COR-L47 (cell line): ENCODE data around the gene SNTG2.
"Not testable (repeated sequence)": the region's sequence is repeated elsewhere in the genome, so short reads cannot be mapped to it uniquely, and the experiment has no call there.

ENCODE experiments used
- DNase-seq: peaks from one replicate; lab custom pipeline; 2025; lab: John Stamatoyannopoulos, UW

SNTG2 gene

DNA sequence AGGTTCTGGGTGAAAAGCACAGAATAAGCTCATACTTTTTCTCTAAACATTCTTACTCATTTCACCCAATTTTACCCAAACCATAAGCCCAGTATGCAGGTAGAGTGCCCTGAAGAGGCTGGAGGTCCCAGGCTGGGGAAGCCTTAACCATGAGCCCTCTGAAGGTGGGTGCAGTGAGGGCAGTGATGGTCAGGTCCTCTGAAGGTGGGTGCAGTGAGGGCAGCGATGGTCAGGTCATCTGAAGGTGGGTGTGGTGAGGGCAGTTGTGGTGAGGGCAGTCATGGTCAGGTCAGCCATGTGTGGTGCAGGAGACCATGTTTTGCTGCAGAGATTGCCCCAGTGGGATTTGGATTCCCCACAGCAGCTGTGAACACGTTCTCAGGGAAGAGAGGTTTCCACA is 148.8 kb downstream of the SNTG2 start:
- no peak for DNase-seq

DNA sequence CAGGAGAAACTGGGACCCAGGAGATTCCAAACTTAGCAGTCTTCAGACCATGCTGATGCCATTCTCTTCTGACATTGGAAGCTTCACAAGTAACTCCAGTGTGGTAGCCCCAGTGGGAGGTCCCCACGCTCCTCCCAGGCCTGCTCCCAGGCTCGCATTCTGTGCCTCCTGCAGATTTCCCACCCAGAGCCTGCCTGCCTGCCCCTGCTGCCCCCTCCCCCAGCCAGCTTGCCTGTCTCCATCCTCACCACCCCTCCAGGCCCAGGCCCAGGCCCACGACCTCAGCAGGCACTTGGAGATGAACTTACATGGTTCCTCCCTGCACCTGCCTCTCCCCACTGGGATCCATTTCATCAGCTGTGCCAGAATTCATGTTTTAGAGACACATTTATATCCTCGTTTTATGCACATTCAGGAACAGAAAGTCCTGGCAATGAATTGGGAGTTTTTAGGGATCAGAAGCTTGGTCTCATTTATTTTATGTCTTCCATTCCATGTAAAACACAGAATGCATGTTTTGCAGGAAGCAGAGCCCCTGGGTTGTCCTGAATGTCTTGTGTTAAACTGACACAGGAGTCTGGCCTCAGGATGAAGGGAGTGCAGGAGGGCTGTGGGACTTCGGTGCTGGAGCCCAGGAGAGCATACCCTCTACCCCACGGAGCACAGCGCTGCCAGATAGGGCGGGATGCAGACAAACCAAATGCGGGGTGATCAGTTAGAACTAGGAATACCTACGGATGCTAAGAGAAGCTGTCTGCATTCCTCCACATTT is 150.5 kb downstream of the SNTG2 start:
- no peak for DNase-seq

DNA sequence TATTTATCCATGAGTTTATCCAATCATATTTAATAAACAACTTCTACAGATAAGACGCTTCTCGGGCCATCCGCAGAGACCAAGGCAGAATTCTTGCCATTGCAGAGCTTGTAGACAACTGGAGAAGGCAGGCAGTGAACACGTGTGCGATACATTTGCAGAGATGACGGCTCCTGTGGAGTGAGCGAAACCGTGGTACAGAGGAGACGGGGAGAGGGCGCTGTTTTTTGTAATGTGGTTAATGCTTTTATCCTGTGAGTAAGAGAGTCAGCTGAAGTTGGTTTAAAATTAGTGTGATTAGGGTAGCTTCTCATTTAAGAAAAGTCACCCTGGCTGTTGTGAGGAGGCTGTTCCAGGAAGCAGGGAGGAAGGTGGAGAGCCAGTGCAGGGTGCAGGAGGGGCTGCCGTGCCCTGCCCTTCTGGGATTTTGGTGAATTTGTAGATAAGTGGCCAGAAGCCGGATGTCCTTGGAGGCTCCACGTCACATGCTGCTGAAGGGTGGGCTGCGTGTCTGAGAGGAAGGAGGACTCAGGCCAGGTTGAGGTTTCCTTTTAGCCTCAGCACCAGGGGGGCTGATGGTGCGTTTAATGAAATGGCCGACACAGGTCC is 151.4 kb downstream of the SNTG2 start:
- no peak for DNase-seq

DNA sequence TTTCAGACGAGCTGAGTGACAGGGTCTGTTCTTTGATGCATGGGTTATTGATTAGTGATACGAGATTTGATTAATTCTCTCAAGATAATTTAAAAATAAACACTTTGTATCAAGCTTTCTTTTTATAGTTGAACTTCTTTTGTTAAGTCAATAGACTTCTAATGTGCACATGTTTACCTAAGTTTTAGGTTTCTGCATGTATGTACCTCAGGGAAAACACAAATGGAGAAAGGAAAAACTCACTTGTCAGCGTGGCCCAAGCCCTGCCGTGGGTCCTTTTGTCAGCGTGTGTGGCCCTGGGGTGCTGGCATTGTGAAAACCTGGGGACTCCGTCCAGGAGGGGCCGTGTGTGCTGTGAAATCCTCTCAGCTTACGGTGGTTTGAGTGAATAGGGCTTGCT is 153.7 kb downstream of the SNTG2 start:
- no peak for DNase-seq

DNA sequence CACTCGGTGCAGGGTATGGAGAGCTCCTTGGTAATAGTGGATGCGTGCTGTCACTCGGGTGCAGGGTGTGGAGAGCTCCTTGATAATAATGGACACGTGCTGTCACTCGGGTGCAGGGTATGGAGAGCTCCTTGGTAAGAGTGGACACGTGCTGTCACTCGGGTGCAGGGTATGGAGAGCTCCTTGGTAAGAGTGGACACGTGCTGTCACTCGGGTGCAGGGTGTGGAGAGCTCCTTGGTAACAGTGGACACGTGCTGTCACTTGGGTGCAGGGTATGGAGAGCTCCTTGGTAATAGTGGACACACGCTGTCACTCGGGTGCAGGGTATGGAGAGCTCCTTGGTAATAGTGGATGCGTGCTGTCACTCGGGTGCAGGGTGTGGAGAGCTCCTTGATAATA is 155.7 kb downstream of the SNTG2 start:
- DNase-seq: not testable (repeated sequence)

DNA sequence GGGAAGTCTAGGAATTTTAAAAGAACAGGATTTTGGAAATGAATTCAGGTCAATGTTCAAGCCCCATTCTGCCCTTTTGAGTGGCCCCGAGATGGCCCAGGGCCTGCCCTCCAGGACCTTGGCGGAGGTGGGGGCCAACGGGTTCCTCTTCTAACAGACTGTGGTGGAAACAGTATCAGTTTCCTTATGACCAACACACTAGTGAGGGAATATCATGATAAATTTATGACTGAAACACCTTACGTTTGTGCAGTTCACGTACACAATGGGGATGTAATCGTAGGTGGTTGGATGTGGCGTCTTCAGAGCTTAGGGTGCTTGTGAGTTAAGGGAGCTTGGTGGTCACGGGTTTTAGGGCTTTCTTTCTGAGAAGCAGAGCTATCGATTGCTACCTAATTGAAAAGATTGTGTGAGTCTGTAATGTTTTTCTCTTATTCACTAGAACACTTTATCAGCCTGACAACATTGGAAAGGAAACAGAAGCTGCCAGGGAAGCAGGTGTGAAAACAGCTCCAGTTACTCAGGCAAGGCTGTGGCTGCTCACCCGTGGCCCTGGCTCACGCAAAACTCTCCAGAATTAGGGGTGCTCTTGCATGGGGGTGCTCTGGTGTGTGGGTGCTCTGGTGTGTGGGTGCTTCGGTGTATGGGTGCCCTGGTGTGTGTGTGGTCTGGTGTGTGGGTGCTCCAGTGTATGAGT is 165.3 kb downstream of the SNTG2 start:
- DNase-seq: no peak

DNA sequence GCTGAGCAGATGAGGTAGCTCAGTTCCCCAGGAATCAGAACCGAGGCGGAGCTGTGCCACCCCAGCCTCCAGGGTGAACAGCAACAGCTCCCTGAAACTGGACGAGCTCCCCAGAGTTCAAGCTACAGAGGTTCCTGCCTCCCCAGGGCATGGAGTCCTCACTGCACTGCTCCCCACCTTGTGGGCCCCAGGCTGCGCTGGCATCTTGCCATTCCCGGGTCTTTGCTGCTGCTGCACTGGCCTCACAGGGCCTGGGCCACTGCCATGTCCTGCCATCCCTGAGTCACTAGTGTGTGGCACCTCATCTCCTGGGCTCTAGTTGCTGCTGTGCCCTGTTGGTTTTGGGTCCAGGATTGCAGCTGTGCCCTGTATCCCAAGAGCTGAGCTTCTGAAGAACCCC is 166.9 kb downstream of the SNTG2 start:
- no peak for DNase-seq

DNA sequence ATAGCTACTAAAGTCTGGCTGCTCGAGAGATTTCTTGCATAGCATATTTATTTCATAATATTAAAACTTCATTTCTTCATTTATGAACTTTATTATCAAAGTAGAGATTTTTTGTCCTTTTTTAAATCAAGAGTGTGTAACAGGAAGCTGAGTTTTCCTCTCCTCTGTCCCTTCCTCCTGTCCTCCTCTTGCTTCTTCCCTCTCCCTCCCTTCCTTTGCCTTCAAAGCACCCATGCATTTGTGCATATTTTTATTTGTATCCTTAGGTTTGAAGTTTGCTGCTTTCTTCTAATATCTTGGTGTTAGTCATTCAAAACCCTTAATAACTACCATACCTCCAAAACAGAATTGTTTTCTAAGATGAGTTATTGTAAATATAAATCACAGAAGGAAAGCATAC is 174.6 kb downstream of the SNTG2 start:
- no peak for DNase-seq

DNA sequence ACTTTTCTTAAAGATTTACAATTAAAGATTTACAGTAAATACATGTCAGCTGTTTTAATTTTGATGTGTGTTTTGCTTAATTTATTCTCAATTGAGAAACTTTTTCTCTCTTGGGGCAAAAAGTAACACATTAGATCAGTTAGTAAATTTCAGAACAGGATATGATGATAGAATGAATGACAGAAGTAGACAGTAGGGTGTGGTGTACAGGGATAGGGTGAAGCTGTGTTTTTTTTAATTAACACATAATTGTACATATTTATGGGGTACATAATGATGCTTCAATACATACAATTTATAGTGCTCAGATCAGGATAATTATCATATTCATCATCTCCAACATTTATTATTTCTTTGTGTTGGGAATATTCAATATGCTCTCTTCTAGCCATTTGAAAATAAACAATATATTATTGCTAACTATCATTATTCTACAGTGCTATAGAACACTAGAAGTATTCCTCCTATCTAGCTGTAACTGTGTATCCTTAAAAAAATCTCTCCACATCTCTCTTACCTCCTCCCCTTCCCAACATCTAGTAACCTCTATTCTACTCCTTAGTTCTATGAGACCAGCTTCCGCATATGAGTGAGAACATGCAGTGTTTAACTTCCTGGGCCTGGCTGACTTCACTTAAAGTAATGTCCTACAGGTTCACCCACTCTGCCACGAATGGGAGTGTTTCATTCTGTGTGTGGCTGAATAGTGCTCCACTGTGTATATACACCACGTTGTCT is 175.2 kb downstream of the SNTG2 start:
- DNase-seq: no peak

DNA sequence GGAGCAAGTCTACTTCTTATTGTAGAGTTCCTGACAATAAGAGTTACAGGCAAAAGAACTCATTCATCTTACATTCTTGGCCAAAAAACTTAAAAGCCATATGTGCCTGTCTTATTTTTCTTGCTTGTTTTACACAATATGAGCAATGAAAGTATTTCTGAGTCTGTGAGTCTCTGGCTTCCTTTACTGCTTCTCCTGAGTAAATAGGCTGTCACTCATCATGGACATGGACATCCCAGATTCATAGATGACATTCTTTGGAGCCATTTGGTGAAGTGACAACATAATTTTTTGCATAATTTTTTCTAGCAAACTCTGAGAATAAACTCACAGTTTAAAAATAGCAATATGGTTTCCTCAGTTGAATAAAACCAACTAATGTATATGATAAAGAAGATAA is 179.3 kb downstream of the SNTG2 start:
- no peak for DNase-seq

DNA sequence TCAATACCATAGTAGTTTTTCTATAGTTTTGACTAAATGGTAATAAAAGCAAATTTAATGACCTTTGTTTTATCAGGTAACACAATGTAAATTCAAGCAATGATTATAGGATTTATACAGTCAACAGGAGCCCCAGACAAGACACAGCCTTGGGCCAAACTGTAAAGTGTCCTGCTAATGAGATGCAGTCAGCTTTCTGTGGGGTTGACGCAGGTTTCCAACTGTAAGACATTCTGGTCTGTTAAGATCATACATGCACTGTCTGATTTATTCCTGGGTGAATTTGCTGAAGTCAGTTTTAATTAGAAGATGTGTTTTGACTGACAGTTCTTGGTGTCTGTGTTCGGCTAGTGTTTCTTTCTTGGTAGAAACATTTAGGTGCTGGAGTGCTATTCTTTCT is 180.3 kb downstream of the SNTG2 start:
- DNase-seq: no peak

DNA sequence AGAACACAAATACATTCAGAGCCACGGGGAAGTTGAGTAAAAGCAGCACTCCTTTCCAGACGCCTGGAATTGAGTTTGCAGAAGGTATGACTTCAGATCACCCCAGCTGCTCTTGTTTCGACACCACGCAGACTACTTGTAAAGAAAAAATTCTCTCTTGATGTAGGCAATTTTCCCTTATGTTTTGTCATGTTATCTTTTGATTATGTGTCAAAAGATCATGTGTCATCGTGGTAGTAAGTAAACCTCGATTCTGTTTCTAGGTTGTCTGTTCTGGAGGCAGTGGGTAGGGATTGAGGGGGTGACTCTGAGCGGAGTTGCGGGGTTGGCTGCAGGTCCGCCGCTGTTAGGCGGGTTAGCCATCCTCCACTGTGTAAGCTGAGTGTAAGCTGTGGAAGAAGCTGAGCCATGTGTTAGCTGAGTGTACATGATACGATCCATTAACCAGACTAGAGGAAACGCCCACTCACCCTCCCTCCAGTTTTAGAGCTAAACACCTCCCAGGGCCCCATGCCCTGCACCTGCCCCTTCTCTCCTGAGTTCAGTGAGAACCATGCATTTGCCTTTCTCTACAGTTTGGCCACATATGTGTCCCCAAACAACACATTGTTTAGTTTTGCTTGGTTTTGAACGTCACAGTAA is 181.8 kb downstream of the SNTG2 start:
- no peak for DNase-seq

DNA sequence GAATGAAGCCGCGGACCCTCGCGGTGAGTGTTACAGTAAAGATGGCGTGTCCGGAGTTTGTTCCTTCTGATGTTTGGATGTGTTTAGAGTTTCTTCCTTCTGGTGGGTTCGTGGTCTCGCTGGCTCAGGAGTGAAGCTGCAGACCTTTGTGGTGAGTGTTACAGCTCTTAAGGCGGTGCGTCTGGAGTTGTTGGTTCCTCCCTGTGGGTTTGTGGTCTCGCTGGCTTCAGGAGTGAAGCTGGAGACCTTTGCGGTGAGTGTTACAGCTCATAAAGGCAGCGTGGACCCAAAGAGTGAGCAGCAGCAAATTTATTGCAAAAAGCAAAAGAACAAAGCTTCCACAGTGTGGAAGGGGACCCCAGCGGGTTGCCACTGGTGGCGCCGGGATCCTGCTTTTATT is 183.2 kb downstream of the SNTG2 start:
- not testable (repeated sequence) for DNase-seq

DNA sequence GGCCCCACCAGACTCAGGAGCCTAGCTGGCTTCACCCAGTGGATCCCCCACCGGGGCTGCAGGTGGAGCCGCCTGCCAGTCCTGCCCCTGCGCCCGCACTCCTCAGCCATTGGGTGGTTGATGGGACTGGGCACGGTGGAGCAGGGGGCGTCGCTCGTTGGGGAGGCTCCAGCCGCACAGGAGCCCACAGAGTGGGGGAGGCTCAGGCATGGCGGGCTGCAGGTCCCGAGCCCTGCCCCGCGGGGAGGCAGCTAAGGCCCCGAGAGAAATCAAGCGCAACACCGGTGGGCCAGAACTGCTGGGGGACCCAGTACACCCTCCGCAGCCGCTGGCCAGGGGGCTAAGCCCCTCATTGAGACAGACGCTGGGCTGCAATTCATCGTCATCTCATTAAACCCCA is 184.0 kb downstream of the SNTG2 start:
- DNase-seq: no peak

DNA sequence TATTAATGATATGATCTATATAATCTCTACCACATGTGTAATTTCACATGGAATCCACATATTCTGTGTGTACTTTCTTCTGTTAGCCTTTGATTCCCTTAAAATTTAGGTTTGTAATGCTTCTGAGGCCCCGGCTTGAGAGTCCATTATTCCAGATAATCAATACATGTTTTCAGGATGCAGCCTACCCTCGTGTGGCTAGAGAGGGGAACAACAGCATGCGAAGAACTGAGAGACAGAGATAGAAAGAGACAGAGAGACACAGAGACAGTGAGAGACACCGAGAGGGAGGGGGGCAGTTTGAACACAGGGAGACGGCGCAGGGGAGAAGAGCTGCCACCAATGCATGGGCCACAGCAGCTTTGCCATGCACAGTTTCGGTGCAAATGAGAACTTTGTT is 185.4 kb downstream of the SNTG2 start:
- no peak for DNase-seq

DNA sequence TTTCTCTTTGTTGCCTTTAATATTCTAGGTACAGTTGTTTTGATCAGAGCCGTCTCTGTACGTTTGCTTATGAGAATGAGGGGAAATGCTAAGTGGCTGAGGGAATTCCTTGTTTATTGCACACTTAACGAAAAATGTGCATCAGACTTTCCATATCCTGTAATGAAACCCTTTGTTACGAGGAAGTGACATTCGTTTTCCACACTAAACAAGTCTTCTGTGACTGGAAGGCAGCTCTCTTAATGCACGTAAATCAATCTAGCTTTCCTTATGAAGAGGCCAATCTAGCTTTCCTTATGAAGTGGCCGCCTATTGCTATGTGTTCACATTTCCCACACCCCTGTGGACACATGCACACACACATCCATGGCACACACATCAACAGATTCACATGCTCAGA is 186.2 kb downstream of the SNTG2 start:
- no peak for DNase-seq

DNA sequence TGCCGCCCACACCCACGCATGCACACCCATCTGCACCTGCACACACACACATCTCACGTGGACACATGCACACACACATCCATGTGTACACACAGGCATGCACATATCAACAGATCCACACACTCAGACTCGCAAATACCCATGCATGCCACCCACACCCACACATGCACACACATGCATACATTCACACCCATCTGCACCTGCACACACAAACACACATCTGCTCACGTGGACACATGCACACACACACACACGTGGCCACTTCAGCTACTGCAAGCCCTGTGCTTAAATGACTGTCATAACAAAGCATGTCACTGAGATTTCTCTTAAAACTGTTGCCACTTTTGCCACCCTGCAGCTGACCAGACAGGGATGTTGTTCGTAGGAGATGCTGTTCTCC is 186.6 kb downstream of the SNTG2 start:
- DNase-seq: no peak

DNA sequence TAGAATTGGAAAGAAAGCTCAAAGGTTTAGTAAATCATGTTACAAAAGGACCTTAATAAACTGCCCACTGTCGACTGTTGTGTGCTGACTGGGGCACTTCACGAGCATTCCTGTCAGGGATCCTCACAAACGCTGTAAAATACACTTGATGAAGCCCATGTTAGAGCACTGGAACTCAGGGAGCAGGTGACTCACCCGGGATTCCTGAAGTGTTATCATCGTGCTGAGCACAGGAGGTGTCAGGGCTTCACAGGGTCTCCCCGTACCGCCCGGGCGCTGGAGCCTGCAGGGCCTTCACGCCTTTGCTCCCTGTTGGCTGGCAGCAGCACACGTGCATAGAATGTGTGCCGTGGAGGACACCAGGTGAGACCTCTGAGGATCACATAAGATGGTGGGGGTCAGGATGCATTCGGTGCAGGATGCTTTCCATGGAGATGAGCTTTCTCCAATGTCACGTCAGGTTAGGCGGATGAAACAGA is 187.3 kb downstream of the SNTG2 start:
- no peak for DNase-seq

DNA sequence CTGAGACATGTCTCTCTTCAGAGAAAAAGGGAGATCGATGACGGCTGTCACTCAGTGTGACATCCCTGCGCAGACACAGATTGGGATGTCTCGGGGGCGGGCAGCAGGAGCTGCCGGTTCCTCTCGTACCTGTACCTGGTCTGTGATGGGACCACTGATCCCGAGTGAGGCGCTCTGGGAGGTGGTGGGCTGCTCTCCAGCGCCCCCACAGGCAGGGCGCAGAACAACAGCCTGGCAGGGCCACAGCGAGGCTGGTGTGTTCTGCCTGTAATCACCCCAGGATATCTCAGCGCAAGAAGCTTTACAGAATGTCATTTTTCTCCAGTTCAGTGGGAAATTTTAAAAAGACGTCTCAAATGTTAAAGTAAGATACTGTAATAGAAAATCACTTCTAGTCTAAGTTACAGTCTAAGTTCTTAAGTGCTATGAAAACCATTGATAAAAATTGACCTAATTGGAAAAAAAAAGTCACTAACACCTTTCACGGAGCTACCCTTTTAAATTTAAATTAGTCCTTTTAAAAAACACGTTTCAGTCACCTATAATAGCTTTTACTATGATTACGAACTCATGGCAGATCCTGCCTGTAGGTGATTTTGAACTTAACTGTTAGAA is 189.8 kb downstream of the SNTG2 start:
- DNase-seq: no peak

DNA sequence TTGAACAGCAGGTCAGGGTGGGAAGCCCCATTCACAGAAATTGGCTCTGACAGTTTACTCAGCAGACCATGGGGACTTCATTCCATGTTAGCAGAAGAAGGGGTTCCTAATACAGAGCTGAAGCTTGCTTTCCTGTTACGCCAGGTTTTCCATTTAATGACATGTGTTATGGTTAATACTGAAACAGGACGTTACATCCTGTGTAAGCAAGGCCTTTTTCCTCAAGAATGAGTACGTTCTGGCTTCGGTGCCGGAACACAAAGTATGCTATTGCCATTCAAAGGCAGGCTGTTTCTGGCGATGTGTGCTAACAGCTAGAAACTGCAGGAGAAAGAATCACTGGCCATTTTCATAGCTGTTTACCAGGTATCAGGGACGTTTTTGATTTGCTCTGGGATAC is 190.4 kb downstream of the SNTG2 start:
- no peak for DNase-seq

DNA sequence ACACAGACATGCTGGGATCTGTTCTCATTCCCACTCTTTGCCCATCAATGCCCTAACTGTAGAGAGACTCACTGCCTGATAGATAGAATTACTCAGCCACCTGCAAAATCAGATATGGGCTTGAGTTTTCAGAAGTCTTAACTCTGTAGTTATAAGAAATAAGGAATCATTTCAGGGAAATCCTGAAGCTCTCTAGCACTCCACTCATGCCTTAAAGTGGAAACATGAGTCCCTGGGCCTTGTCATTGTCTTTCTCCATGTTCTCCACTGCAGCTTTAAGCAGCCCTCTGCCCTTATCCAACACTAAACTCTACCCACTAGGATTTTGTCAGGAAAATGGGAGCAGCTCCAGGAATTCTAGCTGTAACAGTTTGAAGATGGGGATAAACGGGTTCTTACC is 192.5 kb downstream of the SNTG2 start:
- DNase-seq: no peak
